Skin of body (tissue), 2 donors: ENCODE data around the gene ZNF436. TPM values are rescaled to one million over a fixed set of nuclear protein-coding genes. Genes with fewer than 3 reads are reported as not detected.
"Not testable (repeated sequence)": the region's sequence is repeated elsewhere in the genome, so short reads cannot be mapped to it uniquely, and the experiment has no call there.

Source experiments
- DNase-seq: peaks from one replicate; lab custom pipeline; 2025; lab: John Stamatoyannopoulos, UW
- total RNA-seq: library from RNA; depleted of rRNA; stranded (reverse); fragments of >200 nt; gene quantifications from one replicate; pipeline ENCODE4 v1.2.3, GENCODE V29; 2014

The ZNF436 gene
- total RNA-seq, 1 donor from 2014 or later, result 43.4 TPM

- DNase-seq, result peak; percentile 38
These were observed 22.7 kb upstream of the ZNF436 start for GRCh38 chr1:23392125-23392855.

DNA sequence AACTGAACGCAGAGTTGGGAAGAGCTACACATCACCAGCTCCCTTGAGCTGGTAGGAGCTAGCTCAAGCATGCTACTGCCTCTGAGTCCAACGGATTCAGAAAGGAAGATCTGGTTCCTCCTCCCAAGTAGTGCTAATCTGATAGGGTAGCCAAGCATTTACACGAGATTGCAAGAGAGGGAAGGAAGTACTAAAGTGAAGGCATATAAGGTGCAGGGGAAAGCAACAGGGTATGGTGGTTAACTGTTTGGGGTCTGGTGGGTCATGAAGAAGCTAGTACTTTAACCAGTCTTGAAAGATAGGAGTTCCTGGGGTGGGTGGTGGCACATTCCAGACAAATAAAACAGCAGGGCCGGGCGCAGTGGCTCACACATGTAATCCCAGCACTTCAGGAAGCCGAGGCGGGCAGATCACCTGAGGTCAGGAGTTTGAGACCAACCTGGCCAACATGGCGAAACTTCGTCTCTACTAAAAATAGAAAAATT is 20.2 kb upstream of the ZNF436 start:
- DNase-seq, result no peak

DNA sequence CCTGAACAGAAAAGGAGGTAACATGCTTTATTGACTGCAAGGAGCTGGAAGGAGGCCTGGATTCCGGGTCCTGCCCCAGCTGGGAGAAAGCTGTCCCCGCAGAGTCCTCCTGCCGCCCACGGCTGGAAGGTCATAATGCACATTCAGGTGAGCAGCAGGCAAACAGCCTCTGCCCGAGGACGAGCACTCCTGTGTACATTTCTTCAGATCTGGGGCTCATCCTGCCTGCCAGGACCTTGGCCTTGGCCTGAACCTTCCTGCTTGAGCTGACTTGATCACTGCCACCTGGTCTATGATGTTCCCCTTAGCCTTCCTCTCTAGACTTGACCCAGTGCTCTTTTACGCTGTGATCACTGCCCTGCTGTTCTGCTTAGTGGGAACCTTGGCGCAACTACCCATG is 17.9 kb upstream of the ZNF436 start:
- no peak for DNase-seq

DNA sequence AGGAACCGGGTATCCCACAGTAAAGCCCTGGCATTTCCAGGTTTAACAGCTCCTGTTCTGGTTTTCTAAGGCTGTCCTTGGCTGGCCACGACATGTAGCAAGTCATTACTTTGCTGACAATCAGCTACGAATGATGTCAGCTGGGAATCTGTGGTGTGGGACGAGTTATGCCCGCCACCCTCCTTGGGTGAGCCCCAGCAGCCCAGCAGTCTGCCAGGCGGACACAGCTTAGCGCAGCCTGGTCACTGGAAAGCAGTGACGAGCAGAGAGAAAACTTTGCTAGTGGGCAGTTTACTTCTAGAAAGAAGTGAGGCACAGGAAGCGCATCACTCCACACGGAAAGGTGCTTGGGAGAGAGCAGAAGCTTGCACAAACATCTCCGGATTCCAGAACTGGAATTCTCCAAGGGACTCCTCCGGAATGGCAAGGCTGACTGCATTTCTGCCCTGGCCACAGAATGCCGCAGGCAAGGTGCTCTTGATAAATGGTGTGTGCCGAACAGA is 15.5 kb upstream of the ZNF436 start:
- DNase-seq, result no peak

DNA sequence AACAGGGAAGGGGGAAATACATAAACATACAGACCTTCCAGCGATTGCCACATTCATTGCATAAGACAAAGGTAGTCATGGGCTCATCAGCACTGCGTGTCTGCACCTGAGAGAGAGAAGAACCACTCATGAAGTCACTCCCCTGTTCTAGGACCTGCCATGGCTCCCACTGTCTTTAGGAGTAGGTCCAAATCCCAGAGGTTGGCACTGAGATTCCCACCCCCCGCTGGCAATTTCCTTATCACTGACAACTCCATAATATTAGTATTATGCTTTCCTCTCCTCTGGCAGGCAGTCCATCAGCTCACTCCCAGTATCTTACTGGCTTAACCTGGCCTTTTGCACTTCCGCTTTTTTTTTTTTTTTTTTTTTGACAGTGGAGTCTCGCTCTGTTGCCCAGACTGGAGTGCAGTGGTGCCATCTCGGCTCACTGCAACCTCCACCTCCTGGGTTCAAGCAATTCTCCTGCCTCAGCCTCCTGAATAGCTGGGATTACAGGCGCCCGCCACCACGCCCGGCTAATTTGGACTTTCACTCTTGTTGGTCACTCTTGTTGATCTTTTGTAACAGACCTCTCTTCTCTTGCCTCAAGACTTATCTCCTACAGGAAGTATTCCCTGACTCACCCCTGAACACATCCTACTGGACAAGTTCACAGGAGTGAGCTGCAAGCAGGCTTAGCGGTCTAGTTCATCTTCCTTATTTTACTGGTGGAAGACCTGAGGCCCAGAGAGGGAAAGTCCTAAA is 14.8 kb upstream of the ZNF436 start:
- DNase-seq, result no peak

- DNase-seq, result no peak
These were observed 14.1 kb upstream of the ZNF436 start for GRCh38 chr1:23383577-23384311.

DNA sequence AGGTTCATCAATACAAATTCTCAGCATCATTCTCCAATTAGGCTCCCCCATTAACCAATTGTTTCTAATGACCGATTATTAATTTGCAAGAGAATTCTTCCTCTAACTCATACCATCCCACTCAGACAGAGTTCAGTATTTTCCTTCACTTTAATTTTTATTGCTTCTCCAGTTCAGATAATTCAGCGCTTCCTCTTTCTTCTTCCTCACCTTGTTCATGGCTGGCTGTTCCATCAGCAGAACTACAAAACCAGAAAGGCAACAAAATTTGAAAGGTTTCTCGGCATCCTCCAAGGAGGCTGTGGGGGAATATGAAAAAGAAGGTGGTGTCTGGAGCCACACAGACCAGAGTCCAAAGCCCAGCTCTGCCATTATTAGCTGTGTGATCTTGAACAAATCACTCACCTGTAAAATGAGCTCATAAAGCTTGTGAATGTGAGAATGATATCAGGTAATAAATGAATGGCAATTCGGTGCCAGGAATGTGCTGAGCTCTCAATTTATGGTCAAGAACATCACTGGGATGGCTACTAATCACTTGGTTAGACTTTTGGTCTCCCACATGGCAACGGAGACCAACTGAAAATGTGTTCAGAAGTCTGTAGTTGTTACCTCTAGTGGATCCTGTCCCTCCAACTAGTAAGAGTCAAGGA is 11.7 kb upstream of the ZNF436 start:
- DNase-seq, result no peak

DNA sequence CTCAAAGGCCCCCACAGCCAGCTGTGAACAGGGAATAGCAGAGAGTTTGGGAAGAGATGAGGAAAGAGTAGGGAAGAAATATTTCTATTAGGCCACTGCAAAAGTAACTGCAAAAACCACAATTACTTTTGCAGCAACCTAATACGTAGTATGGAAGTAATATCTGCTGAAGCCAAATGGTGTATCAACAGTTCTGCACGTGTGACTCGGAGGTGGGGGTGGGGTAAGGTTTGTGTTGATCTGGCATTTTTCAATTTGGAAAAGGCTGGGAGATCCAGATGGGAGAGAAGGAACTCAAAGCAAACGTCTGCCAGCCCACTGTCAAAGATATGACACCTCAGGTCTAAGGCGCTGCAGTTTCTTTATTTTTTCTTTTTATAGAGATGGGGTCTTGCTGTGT is 11.1 kb upstream of the ZNF436 start:
- DNase-seq, result no peak

DNA sequence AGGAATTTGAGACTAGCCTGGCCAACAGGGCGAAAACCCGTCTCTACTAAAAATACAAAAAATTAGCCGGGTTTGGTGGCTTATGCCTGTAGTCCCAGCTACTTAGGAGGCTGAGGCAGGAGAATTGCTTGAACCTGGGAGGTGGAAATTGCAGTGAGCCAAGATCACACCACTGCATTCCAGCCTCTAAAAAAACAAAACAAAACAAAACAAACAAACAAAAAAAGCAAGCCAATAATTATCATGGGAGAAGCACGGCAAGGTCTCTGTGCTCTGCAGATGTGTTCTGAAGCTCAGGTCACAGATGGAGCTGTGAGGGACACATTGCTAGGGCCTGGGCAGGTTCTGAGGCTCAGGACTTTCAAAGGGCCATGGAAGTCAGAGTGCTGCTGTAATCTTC is 10.6 kb upstream of the ZNF436 start:
- not testable (repeated sequence) for DNase-seq

DNA sequence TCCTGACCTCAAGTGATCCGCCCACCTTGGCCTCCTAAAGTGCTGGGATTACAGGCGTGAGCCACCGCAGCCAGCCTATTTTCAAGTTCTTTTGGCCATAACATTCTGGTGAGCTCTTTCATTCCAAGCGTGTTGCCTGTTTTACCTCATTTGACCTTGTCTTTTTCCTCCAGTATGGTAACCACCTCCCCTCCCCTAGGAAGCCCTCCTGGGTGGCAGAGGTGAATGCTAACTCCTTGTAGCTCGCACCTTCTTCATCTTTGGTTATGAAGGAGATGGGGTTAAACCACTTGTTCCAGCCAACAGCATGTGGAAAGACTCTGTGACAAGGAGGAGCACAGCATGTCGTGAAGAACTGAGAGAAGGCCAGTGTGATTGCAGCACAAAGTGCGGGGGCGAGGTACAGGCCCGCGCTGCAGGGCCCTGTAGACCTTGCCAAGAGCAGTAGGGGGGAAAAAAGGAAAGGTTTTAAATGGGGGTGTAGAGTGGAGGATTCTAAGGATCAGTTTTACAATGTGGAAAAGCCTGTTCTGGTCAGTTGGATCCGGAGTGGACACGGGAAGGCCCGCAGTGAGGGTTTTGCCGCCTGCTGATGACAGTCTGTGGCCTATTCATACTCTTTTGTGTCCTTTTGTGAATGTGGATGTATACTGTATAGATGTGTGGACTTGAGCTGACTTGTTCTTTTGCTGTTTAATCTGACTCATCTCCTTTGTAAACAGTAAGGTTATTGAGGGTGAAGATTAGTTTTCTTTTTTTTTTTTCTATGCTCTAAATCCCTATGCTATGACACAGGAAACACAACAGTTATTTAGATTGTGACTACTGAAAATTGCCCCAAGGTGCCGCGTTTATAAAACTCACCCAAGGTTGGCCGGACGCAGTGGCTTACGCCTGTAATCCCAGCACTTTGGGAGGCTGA is 7.5 kb upstream of the ZNF436 start:
- no peak for DNase-seq

- not testable (repeated sequence) for DNase-seq
These were observed 4.6 kb upstream of the ZNF436 start for GRCh38 chr1:23374079-23374735.

DNA sequence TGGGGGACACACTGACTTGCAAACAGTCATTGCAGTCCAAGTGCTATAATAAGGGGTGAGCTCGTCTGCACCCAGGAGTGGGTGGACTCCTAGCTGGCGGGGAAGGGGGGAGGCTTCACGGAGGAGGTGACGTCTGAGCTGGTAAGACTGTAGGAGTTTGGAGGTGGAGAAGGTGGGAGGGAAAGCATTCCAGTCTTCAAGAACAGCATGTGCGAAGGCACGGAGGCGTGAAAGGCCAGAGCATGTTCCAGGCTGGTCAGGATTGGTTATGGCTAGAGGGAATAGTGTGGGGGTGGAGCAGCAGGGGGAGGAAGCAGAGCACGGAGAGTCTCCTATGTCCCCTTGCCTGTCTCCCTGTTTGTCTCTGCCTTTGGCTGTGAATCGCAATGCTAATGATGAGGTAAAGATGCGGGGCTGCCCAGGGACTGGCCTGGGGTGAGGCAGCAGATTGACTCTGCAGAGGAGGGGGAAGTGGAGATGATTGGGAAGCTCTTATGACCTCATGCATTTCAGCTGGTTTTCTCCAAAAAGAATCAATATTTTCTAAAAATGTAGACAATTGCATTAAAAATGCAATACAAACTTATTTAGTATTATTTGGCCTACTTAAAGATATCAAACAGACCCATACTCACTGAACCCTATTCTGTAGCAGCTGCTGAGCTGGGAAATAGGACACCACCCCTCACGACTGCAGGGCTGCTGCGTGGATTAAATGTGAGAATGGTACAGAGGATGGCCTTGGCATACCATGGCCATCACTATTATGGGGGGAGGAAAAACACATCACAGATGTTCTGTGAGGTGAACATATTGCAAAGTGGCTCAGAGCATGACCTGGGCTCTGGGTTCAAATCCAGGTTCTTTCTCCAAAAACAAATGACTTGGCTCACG is 2.6 kb upstream of the ZNF436 start:
- no peak for DNase-seq

DNA sequence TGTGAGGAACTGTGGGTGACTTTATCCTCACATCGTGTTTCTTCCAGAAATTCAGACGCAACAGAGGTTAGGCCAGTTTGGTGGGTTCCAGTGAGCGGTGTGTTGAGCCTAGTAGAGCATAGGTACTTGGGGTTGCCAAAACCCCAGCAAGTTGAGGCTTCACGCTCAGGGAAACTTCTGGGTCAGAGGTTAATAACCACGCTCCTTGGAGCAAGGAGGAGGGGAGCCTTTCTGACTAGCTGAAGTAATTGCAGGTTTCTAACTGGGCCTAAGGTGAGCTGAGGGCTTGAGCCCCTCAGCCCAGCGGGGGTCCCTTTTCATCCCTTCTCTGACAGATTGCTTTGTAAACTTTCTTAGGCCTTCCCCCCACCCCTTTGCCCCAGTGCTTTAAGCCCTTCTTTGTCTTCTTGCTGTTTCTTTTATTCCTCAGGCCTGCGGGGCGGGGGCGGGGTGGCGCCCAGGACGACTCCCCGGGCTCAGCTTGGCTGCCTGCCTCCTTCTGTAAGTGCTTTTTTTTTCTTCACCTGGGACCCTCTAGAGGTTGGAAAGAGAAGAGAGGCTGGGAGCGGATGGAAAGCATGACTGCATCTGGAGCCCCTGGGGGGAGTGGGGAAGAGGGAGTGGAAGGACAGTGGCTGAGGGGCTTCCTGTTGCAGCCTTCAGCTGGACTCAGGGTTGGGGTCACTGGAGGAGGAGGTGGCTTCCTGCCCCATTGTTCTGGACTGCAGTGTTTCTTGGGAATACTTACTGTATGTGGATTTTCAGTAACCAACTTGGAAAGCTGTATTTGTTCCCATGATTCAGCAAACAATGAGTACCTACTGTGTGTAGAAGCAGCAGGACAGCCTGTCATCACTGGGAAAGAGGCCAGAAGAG is 1.3 kb upstream of the ZNF436 start:
- DNase-seq, result peak; percentile 67

DNA sequence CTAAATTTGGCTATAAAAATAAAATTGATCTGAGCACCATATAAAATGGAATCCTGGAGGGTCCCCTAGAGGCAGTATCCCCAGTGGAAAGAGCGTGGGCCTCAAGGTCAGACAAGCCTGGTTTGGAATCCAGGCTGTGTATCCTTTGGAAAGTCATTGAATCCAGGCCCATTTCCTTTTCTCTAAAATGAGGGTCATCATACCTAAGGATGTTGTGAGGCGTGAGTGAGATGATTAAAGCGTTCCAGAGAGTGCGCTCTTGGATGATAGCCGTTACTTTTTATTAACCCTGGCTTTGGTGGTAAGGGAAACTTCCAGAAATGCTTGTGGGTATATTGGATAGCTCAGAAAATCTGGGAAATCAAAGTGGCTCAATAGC is 683 bp upstream of the ZNF436 start:
- DNase-seq, result no peak

- DNase-seq, result peak; percentile 94
These were observed 888 bp downstream of the ZNF436 start for GRCh38 chr1:23368562-23369334.

- peak; percentile 98 for DNase-seq
These were observed 1.7 kb downstream of the ZNF436 start for GRCh38 chr1:23367791-23368561.
